NOMO-1 treated with dmso at 0.1 percent for 144 hours (cell line): Measurements from ENCODE around the gene CEP89.
"Not testable (repeated sequence)": the region's sequence is repeated elsewhere in the genome, so short reads cannot be mapped to it uniquely, and the experiment has no call there.

Source experiments
- DNase-seq: peaks from one replicate; lab custom pipeline; 2025; ENCODE audit not compliant: unreplicated experiment; lab: John Stamatoyannopoulos, UW

CEP89 gene

DNA sequence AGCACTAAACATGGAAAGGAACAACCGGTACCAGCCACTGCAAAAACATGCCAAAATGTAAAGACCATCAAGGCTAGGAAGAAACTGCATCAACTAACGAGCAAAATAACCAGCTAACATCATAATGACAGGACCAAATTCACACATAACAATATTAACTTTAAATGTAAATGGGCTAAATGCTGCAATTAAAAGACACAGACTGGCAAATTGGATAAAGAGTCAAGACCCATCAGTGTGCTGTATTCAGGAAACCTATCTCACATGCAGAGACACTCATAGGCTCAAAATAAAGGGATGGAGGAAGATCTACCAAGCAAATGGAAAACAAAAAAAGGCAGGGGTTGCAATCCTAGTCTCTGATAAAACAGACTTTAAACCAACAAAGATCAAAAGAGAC, 123.7 kb downstream of the CEP89 start:
- not testable (repeated sequence) for DNase-seq

GRCh38 chr19:32843716-32844245, 128.0 kb downstream of the CEP89 start:
- no peak for DNase-seq

GRCh38 chr19:32842061-32842460, 129.7 kb downstream of the CEP89 start:
- DNase-seq, result no peak

DNA sequence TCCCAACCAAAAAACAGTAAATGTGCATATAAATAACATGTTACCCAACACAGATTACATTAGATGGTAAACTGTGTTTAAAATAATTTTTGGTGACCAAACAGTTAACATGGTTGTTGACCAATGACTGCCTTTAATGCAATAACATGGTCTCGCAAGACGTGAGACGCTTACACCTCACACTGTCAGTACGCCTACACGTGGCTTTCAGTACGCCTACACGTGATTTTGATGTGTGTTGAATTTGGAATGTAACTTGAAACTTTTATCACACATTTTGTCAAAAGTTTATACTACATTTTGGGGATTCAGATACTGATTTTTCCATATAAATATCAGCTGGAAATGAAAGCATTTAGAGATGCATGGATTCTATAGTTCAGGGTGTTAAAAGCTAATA, 134.2 kb downstream of the CEP89 start:
- no peak for DNase-seq

DNA sequence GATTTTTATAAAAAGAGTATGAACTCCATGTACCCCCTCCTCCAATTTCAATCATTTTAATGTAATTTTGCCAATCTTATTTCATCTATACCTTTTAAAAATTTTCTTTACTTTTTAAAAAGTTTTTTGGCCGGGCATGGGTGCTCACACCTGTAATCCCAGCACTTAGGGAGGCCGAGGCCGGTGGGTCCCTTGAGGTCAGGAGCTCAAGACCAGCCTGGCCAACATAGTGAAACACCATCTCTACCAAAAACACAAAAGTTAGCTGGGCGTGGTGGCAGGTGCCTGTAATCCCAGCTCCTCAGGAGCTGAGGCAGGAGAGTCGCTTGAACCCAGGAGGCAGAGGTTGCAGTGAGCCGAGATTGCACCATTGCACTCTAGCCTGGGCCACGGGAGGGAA, 138.4 kb downstream of the CEP89 start:
- not testable (repeated sequence) for DNase-seq

DNA sequence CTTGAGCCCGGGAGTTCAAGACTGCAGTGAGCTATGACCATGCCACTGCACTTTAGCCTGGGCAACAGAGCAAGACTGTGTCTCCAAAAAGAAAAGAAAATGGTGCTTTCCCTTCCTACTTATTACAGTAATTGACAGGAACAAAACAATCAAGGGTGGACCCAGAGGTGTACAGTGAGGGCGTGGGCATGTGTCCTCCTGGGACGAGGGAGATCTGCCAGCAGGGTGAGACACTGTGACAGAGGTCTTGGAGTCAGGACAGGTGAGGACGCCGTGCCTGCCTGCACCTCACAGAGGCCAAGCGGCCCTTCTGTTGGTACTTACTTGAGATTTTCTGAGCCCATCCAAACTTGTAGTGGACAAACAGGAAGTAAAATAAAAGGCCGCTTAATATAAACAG, 138.9 kb downstream of the CEP89 start:
- not testable (repeated sequence) for DNase-seq

GRCh38 chr19:32832094-32832493, 139.7 kb downstream of the CEP89 start:
- not testable (repeated sequence) for DNase-seq

DNA sequence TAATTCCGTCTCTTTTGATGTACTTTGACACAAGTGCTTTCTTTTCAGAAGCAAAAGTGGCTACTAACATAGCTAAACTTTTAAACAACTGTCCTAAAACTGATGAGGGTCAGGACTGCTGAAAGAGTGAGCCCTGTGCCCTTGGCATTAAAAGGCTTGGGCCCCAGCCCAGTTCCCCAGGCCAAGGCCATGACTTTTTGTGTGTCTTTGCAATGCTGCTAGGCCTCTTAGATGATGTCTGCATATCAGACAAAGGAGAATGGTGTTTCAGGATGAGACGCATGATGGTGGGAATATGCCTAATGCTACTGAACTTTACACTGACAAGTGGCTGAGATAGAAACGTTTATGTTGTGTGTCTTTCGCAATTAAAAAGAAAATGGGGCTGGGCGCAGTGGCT, 140.1 kb downstream of the CEP89 start:
- no peak for DNase-seq

- DNase-seq, result no peak
Observed at GRCh38 chr19:32830231-32831014, 141.3 kb downstream of the CEP89 start.

DNA sequence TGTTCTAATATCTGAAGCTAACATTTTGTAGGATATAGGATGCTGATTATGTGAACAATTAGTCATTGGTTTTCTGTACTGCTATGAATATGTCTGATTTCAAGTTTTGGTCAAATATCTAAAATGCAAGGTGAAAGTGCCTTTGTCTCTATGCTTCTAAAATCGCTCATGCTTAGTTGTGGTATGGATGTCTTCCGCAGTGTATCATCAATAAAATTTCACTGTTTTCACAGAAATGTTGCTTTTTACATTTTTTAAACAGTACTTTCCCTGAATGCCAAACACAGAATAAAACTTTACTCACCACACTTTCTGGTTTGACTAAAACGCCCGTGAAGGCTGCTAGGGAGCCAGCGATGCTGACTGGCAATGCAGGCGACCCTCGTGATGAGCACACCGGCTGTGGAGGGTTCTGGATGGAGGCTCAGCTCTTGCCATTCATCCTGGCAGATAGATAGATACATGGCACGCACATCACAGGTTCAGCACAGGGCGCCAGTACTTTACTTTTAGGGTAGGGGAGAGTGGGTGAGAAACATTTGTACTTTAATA, 142.3 kb downstream of the CEP89 start:
- no peak for DNase-seq

- DNase-seq, result no peak
Observed at GRCh38 chr19:32828643-32829344, 143.0 kb downstream of the CEP89 start.

- DNase-seq, result no peak
Observed at GRCh38 chr19:32828139-32828538, 143.6 kb downstream of the CEP89 start.
